K562 (cell line): ENCODE data around the gene RNF166. TPM values are rescaled to one million over a fixed set of nuclear protein-coding genes. Genes with fewer than 3 reads are reported as not detected.

Experiments
- ATAC-seq: fragments of 200-7000 bp; cut with Tn5 transposase; 3 replicates; pipeline ENCODE4 v1.9.1; 2020; ENCODE audit warnings: moderate library complexity
- BruUV-seq: library from RNA; stranded (reverse); fragments of 400-500 nt; replicated peaks from 2 replicates; lab custom pipeline; 2021; lab: Mats Ljungman, UMichigan
- CTCF ChIA-PET: fragments of 300-600 bp; formaldehyde crosslinking; extraction: SDS; loops from one replicate; lab custom pipeline; 2021; ENCODE audit warnings: low intra/inter-chr PET ratio; lab: Yijun Ruan, JAX
- POLR2A ChIA-PET: fragments of 300-600, 350-650 bp; sonication (Branson Sonifier 250); formaldehyde crosslinking; extraction: SDS; loops from one replicate; lab custom pipeline; 2021; ENCODE audit warnings: antibody characterized with exemption, inconsistent platforms; lab: Yijun Ruan, JAX
- DNase-seq, 4 experiments: peaks; one replicate each; pipeline versions ENCODE4 v3.0.0 to v3.0.0-alpha.2; 2011 to 2018; ENCODE audit warnings: low spot score in 3 of 4, mixed read lengths in 3 of 4; ENCODE audit errors: extremely low read depth in 1 of 4
- FAIRE-seq: peaks from 2 replicates; lab custom pipeline; 2011; peaks lifted over from hg19 to GRCh38; lab: Jason Lieb, UNC
- H2AFZ ChIP-seq: 2 replicates; pipeline ENCODE4 v1.6.0; 2011; ENCODE audit warnings: low read depth, low read length, control low read depth, inconsistent platforms
- H3K27ac ChIP-seq: fragments of 200-600 bp; 3 replicates; pipeline ENCODE4 v1.8.0; 2011; ENCODE audit warnings: low read depth, mild to moderate bottlenecking, control low read depth, inconsistent platforms, low read length, moderate library complexity, mixed read lengths; ENCODE audit errors: extremely low read depth
- H3K27me3 ChIP-seq, 2 experiments: fragments of 300-600 bp in 1 of 2; 2 replicates in 1 of 2; 3 replicates in 1 of 2; pipeline versions ENCODE4 v1.6.0 to v1.8.0; 2011; ENCODE audit warnings: inconsistent platforms in 2 of 2, low read length in 2 of 2, mild to moderate bottlenecking in 1 of 2, mixed read lengths in 1 of 2, moderate library complexity in 1 of 2; ENCODE audit not compliant: control insufficient read depth in 2 of 2, insufficient read depth in 2 of 2
- H3K36me3 ChIP-seq: fragments of 300-600 bp; 3 replicates; pipeline ENCODE4 v1.8.0; 2011; ENCODE audit warnings: mild to moderate bottlenecking, low read length, inconsistent platforms; ENCODE audit not compliant: control insufficient read depth, insufficient read depth
- H3K4me1 ChIP-seq, 2 experiments: fragments of 200-600 bp in 1 of 2; replicated peaks in 1 of 2; 2 replicates in 1 of 2; 3 replicates in 1 of 2; pipeline versions ENCODE4 v1.5.1 to v1.8.0; 2011; ENCODE audit warnings: inconsistent platforms in 2 of 2, low read length in 2 of 2, mild to moderate bottlenecking in 1 of 2, mixed read lengths in 1 of 2, moderate library complexity in 1 of 2; ENCODE audit not compliant: control insufficient read depth in 2 of 2, insufficient read depth in 2 of 2
- H3K4me2 ChIP-seq: 2 replicates; pipeline ENCODE4 v1.6.1; 2011; ENCODE audit warnings: low read length, control low read depth, inconsistent platforms, mixed read lengths; ENCODE audit not compliant: insufficient read depth
- H3K4me3 ChIP-seq: fragments of 200-600 bp; sonication (generic), shearing (Covaris generic); 2 replicates; pipeline ENCODE4 v1.5.1; 2016; ENCODE audit warnings: control low read depth, inconsistent platforms
- H3K79me2 ChIP-seq: fragments of 200-600 bp; 3 replicates; pipeline ENCODE4 v1.8.0; 2011; ENCODE audit warnings: low read length, inconsistent platforms; ENCODE audit not compliant: control insufficient read depth, insufficient read depth
- H3K9ac ChIP-seq, 2 experiments: 2 replicates each; pipeline versions ENCODE4 v1.6.0 to v1.6.1; 2011; ENCODE audit warnings: low read depth in 2 of 2, low read length in 2 of 2, control low read depth in 1 of 2, inconsistent platforms in 1 of 2, mild to moderate bottlenecking in 1 of 2, mixed read lengths in 1 of 2; ENCODE audit not compliant: insufficient read depth in 1 of 2
- H3K9me1 ChIP-seq: one replicate; pipeline ENCODE4 v1.6.0; 2011; ENCODE audit warnings: inconsistent platforms, mild to moderate bottlenecking, low read length, moderate library complexity; ENCODE audit not compliant: control insufficient read depth, insufficient read depth
- H3K9me3 ChIP-seq: replicated peaks from 2 replicates; pipeline ENCODE4 v1.5.1; 2011; ENCODE audit warnings: low read depth, low read length, inconsistent platforms; ENCODE audit not compliant: control insufficient read depth, insufficient read depth
- H4K20me1 ChIP-seq: replicated peaks from 2 replicates; pipeline ENCODE4 v1.6.1; 2011; ENCODE audit warnings: low read length, inconsistent platforms, mixed read lengths; ENCODE audit not compliant: control insufficient read depth, insufficient read depth
- ADNP ChIP-seq: fragments of 200-800 bp; sonication (Bioruptor generic); IDR thresholded peaks from 2 replicates; pipeline ENCODE4 v1.6.1; 2016; ENCODE audit warnings: missing genetic modification characterization, missing compliant biosample characterization
- CSDE1 ChIP-seq, 2 experiments: fragments of 450-650 bp; IDR thresholded peaks; 2 replicates each; pipeline ENCODE4 v1.6.1; 2016; ENCODE audit warnings: mild to moderate bottlenecking in 1 of 2
- FOXM1 ChIP-seq, 2 experiments: fragments of 450-650 bp in 1 of 2; sonication (generic) in 1 of 2; formaldehyde crosslinking in 1 of 2; IDR thresholded peaks; 2 replicates each; pipeline versions ENCODE4 v1.6.1 to v1.9.0; 2017 to 2022; ENCODE audit warnings: low read depth in 2 of 2, mild to moderate bottlenecking in 2 of 2, missing genetic modification reagents in 1 of 2, moderate library complexity in 1 of 2
- LARP7 ChIP-seq: fragments of 450-650 bp; IDR thresholded peaks from 2 replicates; pipeline ENCODE4 v1.6.1; 2016
- MED1 ChIP-seq: sonication (generic); formaldehyde crosslinking; IDR thresholded peaks from 2 replicates; pipeline ENCODE4 v1.8.1; 2023; ENCODE audit warnings: missing genetic modification reagents, borderline replicate concordance
- RBFOX2 ChIP-seq: fragments of 200-400 bp; formaldehyde crosslinking; IDR thresholded peaks from 2 replicates; pipeline ENCODE4 v1.6.1; 2017; ENCODE audit warnings: low read depth, mild to moderate bottlenecking, low read length, moderate library complexity
- SAFB ChIP-seq: fragments of 200-400 bp; formaldehyde crosslinking; IDR thresholded peaks from 2 replicates; pipeline ENCODE4 v1.6.1; 2017; ENCODE audit warnings: low read depth, low read length, borderline replicate concordance
- ZNF280A ChIP-seq: fragments of 450-650 bp; IDR thresholded peaks from 2 replicates; pipeline ENCODE4 v1.6.1; 2018; ENCODE audit warnings: mild to moderate bottlenecking, low read depth; ENCODE audit not compliant: partially characterized antibody
- WGBS: fragments of 100-300 bp; shearing (Covaris generic); methylation state at CpG from one replicate; pipeline ENCODE4 v1.1.6; 2016; ENCODE audit warnings: low coverage, mixed read lengths; ENCODE audit not compliant: insufficient coverage; ENCODE audit errors: missing lambda C conversion rate; 5-methylcytosine and 5-hydroxymethylcytosine counted together
- in situ Hi-C: fragments of 300-500 bp; cut with MboI; formaldehyde crosslinking; loops from 4 replicates; pipeline ENCODE4 v1.15.0; 2018; ENCODE audit warnings: inconsistent platforms, mixed read lengths
- intact Hi-C: fragments of 100-400 bp; cut with micrococcal nuclease; formaldehyde crosslinking; loops from 2 replicates; pipeline ENCODE4 v1.14.2; 2022
- polyA plus RNA-seq, 8 experiments: library from polyadenylated mRNA; depleted of rRNA in 4 of 8; stranded (reverse) in 5 of 8; unstranded in 3 of 8; fragments of >200 nt; fragmentation: Nextera tagmentation in 2 of 8; fragmentation: Illumina TruSeq in 1 of 8; extraction: Ambion mirVana in 2 of 8; extraction: Trizol in 1 of 8; gene quantifications; 2 replicates each; pipeline versions ENCODE4 v1.2.1 to v1.2.3, GENCODE V29; 2011 to 2014; ENCODE audit warnings: inconsistent platforms in 1 of 8, missing spikeins in 1 of 8
- total RNA-seq, 7 experiments: library from RNA; depleted of rRNA in 6 of 7; stranded (reverse); fragments of >200 nt in 6 of 7; fragmentation: Illumina TruSeq in 2 of 7; extraction: Trizol in 2 of 7; gene quantifications; 2 replicates each; pipeline versions ENCODE4 v1.2.1 to v1.2.3, GENCODE V29; 2011 to 2021; ENCODE audit warnings: low replicate concordance in 1 of 7
- TF ChIP-seq, protein P1 (sequence below): IDR thresholded peaks from 2 replicates; pipeline ENCODE4 v1.6.1; 2011; ENCODE audit not compliant: insufficient read length; ENCODE audit errors: extremely low read depth
- TF ChIP-seq, protein P2 (sequence below): fragments of 250-450 bp; sonication (Bioruptor Pico); IDR thresholded peaks from 2 replicates; pipeline ENCODE4 v1.4.0; 2020; ENCODE audit warnings: mild to moderate bottlenecking, moderate library complexity

The RNF166 gene
- total and polyA plus RNA-seq, 9 of the 15 experiments (the other 6 are each of a cell fraction or from before 2014, with no cell fraction given), result 0.56 to 60.3 (median 19.5) TPM

DNA sequence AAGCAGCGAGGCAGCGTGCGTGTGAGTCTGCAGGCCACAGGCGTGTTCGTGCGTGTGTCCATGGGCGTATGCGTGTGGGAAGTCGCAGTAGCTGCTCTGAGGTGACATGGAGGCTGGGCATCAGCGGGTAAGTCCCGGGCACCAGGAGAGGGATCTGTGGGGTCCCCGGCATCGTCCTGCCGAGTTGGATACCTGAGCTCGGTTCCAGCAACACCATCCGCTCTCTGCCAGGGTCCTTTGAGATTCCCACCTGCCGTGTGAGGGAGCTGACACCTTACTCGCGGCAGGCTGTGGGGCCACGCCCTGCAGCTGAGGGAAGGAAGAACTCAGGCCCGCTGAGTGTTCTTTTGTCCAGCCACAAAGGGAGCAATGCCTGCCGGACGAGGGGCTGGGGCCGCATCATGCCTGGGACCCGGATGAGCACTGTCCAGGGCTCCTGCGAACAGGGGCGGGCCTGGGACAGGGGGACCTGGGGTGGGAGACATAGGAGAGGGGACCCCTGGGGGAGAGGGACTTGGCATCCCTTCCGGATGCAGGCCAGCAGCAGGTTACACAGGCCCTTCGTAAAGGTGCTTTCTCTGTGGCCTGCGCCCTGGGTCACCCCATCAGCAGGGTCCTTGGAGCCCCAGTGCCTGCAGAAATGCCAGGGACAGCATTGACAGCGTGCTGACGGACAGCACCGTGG, 14.9 kb downstream of the RNF166 start:
- no peak for FAIRE-seq
- POLR2A ChIA-PET, result interaction anchor here (1.1 to 1.4 kb wide), 2 partner anchors 10 kb away, joined by 3 to 4 read pairs; no protein-coding TSS in a partner anchor
- no TSS peak for BruUV-seq
- 87% methylated on average over 29 of the region's 33 CpGs for WGBS
- Histone ChIP-seq H3K4me3 (no peak overlapping the region), H3K27me3 (no peaks in the 10 kb centered on the region), H3K9me1 (no peaks in the 10 kb centered on the region), H3K4me2 (no peak overlapping the region), H3K9ac (peak overlapping the region in 1 of 2 experiments; percentile 70; a peak in 2 of 4 replicates), H3K27ac (no peak overlapping the region), H2AFZ (no peak overlapping the region), H3K4me1 (peaks cover 38 to 88% of the 10 kb centered on the region in 2 experiments), H3K36me3 (peaks cover 4% of the 10 kb centered on the region; the same call in 1 of the 3 replicates), H4K20me1 (no peaks in the 10 kb centered on the region; the same call in 1 of the 2 replicates), H3K9me3 (no peaks in the 10 kb centered on the region), H3K79me2 (no peaks in the 10 kb centered on the region; the same call in 2 of the 3 replicates)
- ATAC-seq, result no peak
- in situ Hi-C loops, result no loop called here
- DNase-seq, result no peak
- CTCF ChIA-PET, result interaction anchor here (0.6 kb wide), 1 partner anchor 46 kb away, joined by 3 read pairs; no protein-coding TSS in a partner anchor
- TF ChIP-seq, protein P1, sequence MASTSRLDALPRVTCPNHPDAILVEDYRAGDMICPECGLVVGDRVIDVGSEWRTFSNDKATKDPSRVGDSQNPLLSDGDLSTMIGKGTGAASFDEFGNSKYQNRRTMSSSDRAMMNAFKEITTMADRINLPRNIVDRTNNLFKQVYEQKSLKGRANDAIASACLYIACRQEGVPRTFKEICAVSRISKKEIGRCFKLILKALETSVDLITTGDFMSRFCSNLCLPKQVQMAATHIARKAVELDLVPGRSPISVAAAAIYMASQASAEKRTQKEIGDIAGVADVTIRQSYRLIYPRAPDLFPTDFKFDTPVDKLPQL, result no peak
- TF ChIP-seq LARP7 (no peak), RBFOX2 (no peak), SAFB (no peak), ZNF280A (no peak), ADNP (tag) (no peak), FOXM1 (IDR thresholded peaks at IDR 0.05; ENCODE audit: low read depth) (no peak), FOXM1 (CRISPR knock-in tag; IDR thresholded peaks at IDR 0.05; ENCODE audit: low read depth) (no peak), CSDE1 (IDR thresholded peaks at IDR 0.05) (no peak), MED1 (no peak)
- TF ChIP-seq, protein P2, sequence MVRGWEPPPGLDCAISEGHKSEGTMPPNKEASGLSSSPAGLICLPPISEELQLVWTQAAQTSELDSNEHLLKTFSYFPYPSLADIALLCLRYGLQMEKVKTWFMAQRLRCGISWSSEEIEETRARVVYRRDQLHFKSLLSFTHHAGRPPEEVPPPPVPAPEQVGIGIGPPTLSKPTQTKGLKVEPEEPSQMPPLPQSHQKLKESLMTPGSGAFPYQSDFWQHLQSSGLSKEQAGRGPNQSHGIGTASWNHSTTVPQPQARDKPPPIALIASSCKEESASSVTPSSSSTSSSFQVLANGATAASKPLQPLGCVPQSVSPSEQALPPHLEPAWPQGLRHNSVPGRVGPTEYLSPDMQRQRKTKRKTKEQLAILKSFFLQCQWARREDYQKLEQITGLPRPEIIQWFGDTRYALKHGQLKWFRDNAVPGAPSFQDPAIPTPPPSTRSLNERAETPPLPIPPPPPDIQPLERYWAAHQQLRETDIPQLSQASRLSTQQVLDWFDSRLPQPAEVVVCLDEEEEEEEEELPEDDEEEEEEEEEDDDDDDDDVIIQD (CRISPR knock-in tag), result no peak
- intact Hi-C loops, result no loop called here
